GM18867 (cell line): ENCODE data around the gene ISCU.

Source experiments
- ATAC-seq: cut with Tn5 transposase; IDR thresholded peaks from one replicate; pipeline ENCODE4 v1.9.1; 2021; ENCODE audit warnings: mild to moderate bottlenecking, moderate library complexity; ENCODE audit not compliant: unreplicated experiment

Gene ISCU

DNA sequence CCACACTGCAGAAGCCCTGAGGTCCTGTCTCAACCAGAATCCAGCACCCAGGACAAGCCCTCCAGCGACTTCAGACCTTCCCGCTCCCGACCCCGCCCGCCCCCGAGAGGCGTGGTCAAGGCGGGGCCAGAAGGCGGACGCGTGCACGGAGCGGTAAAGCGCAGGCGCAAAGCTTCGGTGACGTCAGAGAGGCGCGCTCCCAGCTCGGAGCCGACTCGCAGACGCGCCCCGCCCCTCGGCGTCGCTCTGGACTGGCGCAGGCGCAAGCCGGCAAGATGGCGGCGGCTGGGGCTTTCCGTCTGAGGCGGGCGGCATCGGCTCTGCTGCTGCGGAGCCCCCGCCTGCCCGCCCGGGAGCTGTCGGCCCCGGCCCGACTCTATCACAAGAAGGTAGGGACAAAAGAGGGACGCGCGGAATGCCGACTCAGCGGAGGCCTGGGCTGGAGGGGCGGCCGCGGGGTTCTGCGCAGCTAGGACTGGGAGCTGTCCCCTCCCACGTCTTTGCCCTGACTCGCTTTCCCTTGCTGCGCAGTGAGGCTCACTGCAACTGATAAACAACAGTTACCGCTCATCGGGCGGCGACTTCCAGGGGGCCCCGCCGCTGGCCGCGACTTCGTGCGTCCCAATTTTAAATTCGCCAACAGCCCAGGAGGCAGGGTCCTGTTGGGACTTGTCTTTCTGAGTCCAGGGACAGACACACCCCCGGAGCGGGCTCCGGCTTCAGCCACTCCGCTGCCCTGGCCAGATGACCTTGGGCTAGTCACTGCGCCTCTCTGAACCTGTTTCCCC lies at the start of gene ISCU:
Gene ISCU, plus strand, starts transcription at position 249 of the 788 bp plus-strand sequence. Its CDS starts 27 bp downstream, at position 276.
- ATAC-seq: peak; percentile 52

DNA sequence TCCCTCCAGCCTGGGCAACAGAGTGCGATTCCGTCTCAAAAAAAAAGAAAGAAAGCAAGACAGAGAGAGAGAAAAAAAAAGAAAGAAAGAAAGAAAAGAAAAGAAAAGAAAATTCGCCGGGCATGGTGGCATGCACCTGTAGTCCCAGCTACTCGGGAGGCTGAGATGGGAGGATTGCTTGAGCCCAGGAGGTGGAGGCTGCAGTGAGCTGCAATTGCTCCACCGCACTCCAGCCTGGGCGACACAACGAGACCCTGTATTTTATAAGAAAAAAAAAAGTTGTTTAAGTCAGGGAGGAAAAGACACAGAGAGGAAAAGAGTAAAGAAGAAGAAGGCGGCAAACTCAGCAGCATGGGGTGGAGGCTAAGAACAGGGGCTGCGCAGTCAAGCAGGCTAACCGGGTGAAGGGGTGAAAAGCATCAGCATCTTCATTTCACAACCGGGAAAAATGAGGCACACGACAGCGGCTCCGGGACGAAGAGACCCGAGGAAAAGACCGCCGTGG lies 47.9 kb upstream of the ISCU start:
- peak; percentile 8 for ATAC-seq

DNA sequence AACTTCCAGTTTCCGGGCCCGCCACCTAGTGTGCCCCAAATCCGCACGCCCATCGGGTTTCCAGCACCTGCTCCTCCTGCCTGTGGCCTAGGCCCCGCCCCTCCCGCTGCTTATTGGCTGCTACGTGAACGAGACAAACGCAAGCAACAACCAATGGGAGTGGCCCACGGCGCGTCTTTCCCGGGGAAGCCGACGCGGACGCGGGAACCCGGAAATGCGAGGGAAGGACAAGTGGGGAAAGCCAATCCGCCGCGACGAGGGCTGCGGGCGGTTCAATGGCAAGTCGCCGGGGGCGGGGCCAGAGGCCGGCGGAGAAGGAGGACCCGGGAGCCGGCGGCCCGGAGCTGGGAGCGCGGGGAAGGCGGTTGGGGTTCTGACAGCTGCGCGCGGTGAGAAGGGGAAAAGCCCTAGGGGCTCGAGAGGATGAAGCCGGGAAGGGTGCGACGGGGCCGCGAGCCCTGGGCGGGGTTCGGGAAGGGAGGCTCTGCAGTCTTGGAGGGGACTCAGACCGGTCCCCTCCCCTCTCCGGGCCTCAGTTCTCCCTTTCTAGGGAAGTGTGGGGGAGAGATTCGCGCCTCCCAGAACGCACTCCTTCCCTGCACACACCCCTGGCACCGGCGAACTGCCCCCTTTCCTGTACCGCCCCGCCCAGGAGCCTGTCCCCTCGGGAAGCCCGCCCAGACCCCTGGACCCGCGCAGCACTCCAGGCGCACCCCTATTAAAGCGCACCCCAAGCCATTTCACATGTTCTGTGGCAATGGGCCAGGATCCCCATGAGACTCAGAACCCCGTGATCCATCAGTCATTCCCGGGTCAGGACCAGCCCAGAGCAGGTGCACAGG lies 47.2 kb upstream of the ISCU start, which contains the start of gene FICD:
Gene FICD, plus strand, starts transcription at position 305 of the 842 bp plus-strand sequence. CDS start 1,696 bp downstream, outside the sequence.
- peak; percentile 88 for ATAC-seq

DNA sequence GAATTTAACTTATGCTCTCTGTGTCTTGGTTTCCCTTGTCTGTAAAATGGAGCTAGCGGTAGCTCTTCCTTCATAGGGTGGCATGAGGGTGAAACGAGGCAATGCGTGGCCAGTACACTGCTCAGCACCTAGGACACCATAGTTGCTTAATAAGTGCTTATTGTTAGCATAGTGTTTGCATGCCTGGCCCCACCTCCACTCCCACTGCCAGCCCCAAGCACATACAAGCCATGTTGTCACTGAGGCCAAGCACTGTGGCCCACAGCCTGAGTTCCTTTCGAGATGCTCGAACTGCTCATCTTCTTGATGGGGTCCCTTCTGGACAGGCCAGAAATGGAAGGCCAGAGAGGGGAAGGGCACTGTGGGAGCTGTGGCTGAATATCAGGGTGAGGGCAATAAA lies 46.5 kb upstream of the ISCU start:
- no peak for ATAC-seq

DNA sequence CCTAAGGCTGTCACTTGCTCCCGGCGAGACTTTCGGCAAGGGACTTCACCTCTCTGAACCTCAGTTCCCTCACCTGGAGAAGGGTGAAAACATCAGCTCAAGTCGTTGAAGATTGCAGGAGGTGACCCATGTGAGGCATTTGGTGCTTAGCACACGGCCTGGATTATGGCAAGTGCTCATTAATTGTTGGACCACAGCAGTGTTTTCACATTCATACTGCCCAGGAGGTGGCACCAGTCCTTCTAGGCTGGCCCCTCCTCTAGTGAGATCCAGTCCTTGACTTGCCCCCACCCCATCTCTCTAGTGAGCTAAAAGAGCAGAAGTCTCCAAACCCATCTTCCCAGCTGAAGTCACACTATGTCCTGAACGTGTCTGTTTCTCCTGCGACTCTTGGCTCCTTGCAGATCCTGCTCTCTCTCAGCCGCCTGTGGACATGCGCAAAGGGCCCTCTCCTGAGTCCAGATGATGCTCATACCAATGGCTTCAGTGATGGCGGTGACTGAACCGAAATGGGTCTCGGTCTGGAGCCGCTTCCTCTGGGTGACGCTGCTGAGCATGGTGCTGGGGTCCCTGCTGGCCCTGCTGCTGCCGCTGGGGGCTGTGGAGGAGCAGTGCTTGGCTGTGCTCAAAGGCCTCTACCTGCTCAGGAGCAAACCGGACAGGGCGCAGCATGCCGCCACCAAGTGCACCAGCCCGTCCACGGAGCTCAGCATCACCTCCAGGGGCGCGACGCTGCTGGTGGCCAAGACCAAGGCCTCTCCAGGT lies 45.7 kb upstream of the ISCU start:
- ATAC-seq: no peak

DNA sequence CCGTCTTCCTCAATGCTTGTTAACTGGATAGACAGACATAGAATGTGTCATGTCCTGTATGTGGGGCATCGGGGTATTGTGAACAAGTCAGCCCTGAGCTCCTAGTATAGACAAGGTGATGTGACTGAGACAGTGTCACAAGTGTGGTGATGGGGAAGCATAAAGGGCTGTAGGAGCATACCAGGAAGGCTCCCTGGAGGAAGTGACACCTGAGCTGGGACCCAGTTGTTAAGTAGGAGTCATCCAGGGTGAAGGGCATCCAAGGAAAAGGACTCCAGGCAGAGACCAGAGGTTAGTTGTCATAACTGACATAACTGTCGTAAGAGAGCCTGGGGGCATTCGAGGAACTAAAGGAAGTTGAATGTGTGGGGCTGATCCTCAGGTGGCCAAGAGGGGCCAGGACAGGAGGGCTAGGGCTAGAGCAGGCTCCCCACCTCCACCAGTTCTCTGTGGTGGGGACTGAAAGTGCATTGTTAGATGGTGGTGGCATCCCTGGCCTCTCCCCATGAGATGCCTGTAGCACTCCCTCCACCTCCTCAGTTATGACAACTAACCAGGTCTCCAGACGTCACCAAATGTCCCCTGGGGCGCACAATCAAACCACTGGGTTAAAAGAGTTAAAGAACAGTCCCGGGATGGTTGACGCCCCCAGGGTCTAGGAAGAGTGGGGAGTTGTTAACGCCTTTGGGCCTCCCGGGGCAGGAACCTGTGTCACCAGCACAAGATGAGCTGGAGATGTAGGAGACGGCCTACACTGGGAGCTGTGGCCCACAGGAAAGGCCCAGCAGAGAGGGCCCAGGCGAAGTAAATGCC lies 44.9 kb upstream of the ISCU start:
- no peak for ATAC-seq

DNA sequence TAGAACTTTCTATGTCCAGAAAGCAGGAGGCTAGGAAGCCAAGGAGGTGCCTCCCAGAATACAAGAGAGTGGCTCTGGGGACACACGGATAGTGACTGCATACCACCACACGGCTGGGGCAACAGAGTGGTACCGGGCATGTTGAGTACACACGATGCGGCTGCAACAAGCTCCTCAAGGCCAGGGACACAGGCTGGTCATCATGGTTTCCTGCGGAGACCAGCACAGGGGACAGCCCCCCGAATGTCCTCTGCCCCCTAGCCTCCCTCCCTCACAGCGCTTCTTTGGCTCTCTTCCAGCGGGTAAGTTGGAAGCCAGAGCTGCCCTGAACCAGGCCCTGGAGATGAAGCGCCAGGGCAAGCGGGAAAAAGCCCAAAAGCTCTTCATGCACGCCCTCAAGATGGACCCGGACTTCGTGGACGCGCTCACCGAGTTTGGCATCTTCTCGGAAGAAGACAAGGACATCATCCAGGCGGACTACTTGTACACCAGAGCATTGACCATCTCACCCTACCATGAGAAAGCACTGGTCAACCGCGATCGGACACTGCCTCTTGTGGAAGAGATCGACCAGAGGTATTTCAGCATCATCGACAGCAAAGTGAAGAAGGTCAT lies 44.2 kb upstream of the ISCU start:
- no peak for ATAC-seq

DNA sequence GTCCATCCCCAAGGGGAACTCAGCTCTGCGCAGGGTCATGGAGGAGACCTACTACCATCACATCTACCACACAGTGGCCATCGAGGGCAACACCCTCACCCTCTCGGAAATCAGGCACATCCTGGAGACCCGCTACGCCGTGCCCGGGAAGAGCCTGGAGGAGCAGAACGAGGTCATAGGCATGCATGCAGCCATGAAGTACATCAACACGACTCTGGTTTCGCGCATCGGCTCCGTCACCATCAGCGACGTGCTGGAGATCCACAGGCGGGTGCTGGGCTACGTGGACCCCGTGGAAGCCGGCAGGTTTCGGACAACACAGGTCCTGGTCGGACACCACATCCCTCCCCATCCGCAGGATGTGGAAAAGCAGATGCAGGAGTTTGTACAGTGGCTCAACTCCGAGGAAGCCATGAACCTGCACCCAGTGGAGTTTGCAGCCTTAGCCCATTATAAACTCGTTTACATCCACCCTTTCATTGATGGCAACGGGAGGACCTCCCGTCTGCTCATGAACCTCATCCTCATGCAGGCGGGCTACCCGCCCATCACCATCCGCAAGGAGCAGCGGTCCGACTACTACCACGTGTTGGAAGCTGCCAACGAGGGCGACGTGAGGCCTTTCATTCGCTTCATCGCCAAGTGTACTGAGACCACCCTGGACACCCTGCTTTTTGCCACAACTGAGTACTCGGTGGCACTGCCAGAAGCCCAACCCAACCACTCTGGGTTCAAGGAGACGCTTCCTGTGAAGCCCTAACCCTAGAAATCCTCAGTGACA lies 43.5 kb upstream of the ISCU start:
- ATAC-seq: no peak

DNA sequence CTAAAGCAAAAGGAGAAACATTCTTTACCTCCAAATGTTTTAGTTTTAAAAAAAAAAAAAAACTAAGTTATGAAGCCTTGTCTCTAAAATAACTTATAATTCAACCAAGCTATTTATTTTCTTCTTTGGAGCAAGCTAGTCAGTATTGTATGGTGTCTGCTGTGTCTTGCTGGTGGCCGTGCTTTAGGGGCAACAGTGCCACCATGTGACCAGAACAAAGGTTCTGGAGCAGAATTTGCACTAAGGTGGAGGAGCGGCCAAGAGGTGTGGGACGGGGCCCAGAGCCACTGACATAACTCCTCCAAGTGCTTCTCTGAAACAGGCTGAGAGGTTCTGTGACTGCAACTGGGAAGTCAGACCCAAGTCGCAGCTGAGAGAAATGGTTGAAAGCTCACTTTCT lies 42.8 kb upstream of the ISCU start:
- no peak for ATAC-seq

DNA sequence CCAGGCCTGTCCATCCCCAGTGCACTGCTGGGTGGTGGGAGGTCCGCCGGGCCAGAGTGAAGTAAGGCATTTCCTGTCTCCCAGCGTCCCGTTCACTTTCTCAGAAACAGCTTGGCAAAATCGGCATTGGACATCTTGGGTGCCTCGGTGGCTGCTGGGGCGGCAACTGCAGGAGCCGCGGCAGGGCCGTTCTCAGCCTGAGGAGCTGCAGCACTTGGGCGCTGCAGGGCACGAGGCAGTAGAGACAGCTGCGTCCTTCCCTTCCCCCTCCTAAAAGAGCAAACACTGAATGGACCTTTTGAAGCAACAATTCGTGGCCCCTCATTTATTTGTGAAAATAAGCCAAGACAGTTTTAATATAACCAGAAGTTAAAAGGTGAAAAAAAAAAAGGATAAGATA lies 39.0 kb upstream of the ISCU start:
- ATAC-seq: no peak

DNA sequence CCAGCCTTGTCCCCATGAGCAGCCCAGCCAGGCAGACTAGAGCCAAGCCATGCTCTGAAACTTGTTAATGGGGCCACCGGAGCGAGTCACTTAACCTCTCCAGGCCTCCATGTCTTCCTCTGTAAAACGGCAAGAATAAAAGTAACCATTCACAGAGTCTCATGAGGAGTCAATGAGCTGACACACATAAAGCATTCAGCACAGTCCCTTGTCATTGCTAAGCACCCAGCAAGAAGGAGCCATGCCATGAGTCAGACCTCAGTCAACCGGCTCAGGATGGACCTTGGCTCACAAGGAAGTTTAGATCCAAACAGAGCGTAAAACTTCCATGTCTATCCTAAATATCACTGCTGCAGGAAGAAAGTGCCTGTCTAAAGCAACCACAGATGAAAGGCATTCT lies 36.7 kb upstream of the ISCU start:
- ATAC-seq: no peak

DNA sequence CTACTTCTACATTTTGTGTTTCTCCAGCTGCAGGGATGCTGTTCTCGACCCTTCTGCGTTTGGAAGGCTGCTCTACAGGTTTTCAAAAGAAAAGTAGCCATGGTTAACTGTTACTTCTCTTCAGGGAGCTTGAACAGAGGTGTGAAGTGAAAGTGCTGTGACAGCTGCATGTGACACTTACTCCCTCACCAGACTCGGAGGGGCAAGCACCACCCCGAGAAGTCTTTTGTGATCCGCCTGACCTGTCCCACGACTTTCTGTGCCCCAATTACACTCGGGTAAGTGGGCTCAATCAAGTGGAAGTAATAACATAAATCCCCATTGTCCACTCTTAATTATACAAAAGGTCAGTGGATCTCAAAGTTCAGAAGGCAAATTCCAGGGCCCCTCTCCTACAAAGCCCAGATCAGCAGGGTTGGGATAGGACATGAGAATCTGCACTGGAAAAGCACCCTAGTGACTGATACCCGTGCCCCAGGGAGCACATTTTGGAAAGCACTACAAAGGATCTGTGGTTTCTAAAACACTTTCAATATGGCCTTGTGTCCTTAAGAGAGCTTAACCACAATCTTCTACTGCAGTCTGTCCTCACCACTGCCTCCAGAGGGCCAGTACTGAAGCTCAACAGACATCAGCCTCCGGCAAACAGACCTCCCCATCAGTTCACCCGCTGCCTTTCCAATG lies 35.8 kb upstream of the ISCU start:
- peak; percentile 45 for ATAC-seq

DNA sequence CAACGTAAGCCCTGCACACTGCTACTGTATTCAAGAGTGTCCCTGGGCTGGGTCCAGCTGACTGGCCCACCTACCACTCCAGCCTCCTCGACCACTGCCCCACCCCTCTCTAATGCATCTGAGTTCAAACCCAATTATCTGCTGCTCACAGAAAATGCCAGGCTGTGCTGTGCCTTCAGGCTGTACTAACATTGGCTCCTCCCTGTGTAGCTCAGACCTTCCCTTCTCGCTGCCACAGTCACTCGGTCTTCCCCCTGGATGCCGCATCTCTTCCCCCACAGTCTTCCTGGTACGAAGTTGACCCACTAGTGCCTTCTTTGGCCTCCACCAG lies 35.3 kb upstream of the ISCU start:
- no peak for ATAC-seq

DNA sequence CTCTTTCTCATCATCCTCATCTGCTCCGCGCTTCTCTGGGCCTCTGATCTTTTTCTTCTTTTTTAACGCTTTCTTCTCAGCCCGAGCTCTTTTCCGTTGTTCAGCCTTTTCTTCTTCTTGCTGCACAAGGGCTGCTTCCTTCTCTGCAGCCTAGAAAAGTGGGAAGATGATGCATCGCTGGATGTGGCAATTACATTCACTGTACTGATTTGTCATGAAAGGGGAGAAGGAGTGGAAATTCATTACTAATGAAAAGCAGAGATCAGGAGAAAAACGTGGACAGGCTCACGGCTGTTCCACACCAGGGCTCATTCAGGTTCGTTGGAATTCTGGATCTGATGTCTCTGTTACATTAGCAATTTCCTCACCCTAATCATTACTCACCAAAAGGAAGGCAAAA lies 32.2 kb upstream of the ISCU start:
- ATAC-seq: no peak

DNA sequence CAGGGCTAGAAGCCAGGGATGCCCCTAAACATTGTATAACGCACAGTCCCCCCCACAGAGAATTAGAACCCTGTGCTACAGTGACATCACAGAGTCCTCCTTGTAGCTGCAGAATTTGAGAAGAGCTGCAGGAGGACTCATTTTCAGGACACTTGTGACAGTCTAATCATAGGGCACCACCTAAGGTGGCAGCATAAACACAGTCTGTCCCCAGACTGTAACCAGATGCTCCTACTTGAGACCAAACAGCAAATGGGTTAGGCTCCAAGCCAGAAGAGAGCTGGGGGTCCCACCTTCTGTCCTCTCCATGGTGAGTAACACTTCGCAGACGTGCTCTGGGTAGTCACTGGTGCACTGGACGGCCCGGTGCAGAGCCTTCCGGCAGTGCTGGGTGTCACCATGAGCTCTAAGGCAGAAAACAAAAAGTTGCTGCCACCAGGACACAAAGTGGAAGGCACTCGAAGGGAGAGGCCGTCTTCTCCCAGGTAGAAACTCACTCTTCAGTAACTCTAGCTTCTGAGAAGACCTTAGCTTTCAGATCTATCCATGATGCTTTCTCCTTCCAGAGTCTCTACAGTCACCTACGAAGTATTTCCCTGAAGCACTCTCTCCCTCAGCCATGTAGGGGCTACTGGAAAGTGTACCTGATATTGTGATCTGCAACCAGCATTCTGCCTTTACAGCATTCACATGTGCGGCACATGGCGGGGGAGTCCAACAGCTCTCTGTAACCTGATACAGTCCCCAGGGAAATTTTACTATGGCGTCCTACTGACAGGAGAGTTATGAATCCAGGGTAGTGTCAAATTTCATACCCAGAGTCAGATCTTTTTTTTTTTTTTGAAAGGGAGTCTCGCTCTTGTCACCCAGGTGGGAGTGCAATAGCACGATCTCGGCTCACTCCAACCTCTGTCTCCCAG lies 30.2 kb upstream of the ISCU start:
- ATAC-seq: no peak

DNA sequence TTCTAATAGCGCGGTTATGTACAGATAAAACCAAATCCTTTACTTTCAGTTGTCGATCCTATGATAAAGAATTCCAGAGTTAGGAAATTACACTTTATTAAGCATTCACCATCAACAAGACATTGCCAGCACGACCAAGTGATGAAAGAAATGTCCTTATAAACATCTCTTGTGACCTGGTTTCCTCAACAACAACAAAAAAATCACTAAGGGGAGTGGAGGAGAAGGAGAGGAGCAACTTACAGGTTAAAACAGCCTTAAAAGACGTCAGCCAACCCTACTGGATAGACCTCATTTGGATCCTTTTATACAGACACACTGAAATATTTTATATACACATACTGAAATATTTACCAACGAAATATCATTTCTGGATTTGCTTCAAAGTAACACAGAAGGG lies 24.2 kb upstream of the ISCU start:
- ATAC-seq: no peak

DNA sequence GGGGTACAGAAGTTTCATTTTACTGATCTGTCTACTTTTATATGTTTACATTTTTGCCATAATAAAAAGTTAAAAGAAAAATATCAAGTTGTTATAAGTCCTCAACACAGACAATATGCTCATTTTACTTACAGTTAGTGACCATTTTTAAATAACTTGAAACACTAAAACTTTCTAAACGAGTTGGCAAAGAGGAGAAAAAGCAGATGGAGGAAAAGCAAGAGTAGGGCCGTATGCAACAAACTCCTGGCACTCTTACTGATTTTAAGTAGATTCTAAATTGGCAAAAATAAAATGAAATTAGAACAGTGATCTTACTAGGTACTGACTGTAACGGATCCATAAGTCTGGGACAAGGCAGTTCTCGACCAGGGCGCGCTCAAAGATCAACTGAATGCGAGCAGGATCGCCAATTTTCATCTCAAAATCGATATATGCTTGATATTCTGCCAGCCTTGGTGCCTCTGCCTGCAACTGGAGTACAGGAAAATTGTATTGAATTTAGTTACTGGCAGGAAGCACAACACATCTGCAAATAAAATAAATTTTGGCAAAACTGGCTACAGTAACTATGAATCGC lies 23.7 kb upstream of the ISCU start:
- no peak for ATAC-seq
